HepG2 (cell line): ENCODE data around the gene TOB2. TPM values are rescaled to one million over a fixed set of nuclear protein-coding genes. Genes with fewer than 3 reads are reported as not detected.

Experiments
- AHR ChIP-seq: IDR thresholded peaks from 2 replicates; pipeline ENCODE4 v1.6.1; 2018; ENCODE audit warnings: missing genetic modification reagents, missing compliant biosample characterization
- ARNTL ChIP-seq: sonication (generic); formaldehyde crosslinking; IDR thresholded peaks from 2 replicates; pipeline ENCODE4 v1.4.0; 2020; ENCODE audit warnings: mild to moderate bottlenecking, missing genetic modification reagents
- KAT8 ChIP-seq: IDR thresholded peaks from 2 replicates; pipeline ENCODE4 v1.6.1; 2016; ENCODE audit warnings: missing genetic modification reagents, missing compliant biosample characterization
- MAFG ChIP-seq: sonication (generic); formaldehyde crosslinking; IDR thresholded peaks from 2 replicates; pipeline ENCODE4 v1.5.1; 2020; ENCODE audit warnings: mild to moderate bottlenecking, missing genetic modification reagents
- RARA ChIP-seq: IDR thresholded peaks from 2 replicates; pipeline ENCODE4 v1.6.1; 2016; ENCODE audit warnings: missing genetic modification reagents, missing compliant biosample characterization
- SALL2 ChIP-seq: sonication (generic); formaldehyde crosslinking; IDR thresholded peaks from 2 replicates; pipeline ENCODE4 v1.8.1; 2023; ENCODE audit warnings: mild to moderate bottlenecking, missing genetic modification reagents, inconsistent platforms
- SIN3A ChIP-seq: IDR thresholded peaks from 2 replicates; pipeline ENCODE4 v1.6.1; 2011; ENCODE audit warnings: low read depth, mild to moderate bottlenecking, control low read depth, low read length, borderline replicate concordance
- ZFP36L1 ChIP-seq: sonication (generic); formaldehyde crosslinking; IDR thresholded peaks from 2 replicates; pipeline ENCODE4 v1.8.0; 2022; ENCODE audit warnings: mild to moderate bottlenecking, missing genetic modification reagents, moderate library complexity
- ZNF30 ChIP-seq: sonication (generic); formaldehyde crosslinking; IDR thresholded peaks from 2 replicates; pipeline ENCODE4 v1.5.0; 2020; ENCODE audit warnings: mild to moderate bottlenecking, missing genetic modification reagents
- ZNF343 ChIP-seq: sonication (generic); formaldehyde crosslinking; IDR thresholded peaks from 2 replicates; pipeline ENCODE4 v1.4.0; 2020; ENCODE audit warnings: mild to moderate bottlenecking, missing genetic modification reagents
- ZNF674 ChIP-seq: sonication (generic); formaldehyde crosslinking; IDR thresholded peaks from 2 replicates; pipeline ENCODE4 v1.5.0; 2020; ENCODE audit warnings: low read depth, mild to moderate bottlenecking, missing genetic modification reagents
- ZNF75D ChIP-seq: sonication (generic); formaldehyde crosslinking; IDR thresholded peaks from 2 replicates; pipeline ENCODE4 v1.8.1; 2023; ENCODE audit warnings: missing genetic modification reagents, mild to moderate bottlenecking, borderline replicate concordance
- ZNF772 ChIP-seq: sonication (generic); formaldehyde crosslinking; IDR thresholded peaks from 2 replicates; pipeline ENCODE4 v1.5.0; 2020; ENCODE audit warnings: mild to moderate bottlenecking, missing genetic modification reagents
- ZNF839 ChIP-seq: sonication (generic); formaldehyde crosslinking; IDR thresholded peaks from 2 replicates; pipeline ENCODE4 v1.4.0; 2020; ENCODE audit warnings: missing genetic modification reagents, mild to moderate bottlenecking, borderline replicate concordance
- polyA plus RNA-seq, 8 experiments: library from polyadenylated mRNA; depleted of rRNA in 3 of 8; stranded (reverse) in 7 of 8; unstranded in 1 of 8; fragments of >200 nt; fragmentation: Illumina TruSeq in 4 of 8; extraction: Trizol in 4 of 8; gene quantifications; 2 replicates each; pipeline versions ENCODE4 v1.2.1 to v1.2.3, GENCODE V29; 2011 to 2016; ENCODE audit warnings: low read depth in 4 of 8, missing spikeins in 1 of 8, mixed read lengths in 1 of 8; ENCODE audit not compliant: insufficient read depth in 1 of 8
- total RNA-seq, 5 experiments: library from RNA; depleted of rRNA; stranded (reverse); fragments of >200 nt; fragmentation: Illumina TruSeq; extraction: Trizol; gene quantifications; 2 replicates each; pipeline ENCODE4 v1.2.3, GENCODE V29; 2016; ENCODE audit warnings: low read depth in 1 of 5
- TF ChIP-seq, protein P1 (sequence below): sonication (generic); formaldehyde crosslinking; IDR thresholded peaks from 2 replicates; pipeline ENCODE4 v1.5.1; 2020; ENCODE audit warnings: mild to moderate bottlenecking, missing genetic modification reagents, borderline replicate concordance
- TF ChIP-seq, protein P2 (sequence below): sonication (generic); formaldehyde crosslinking; conservative IDR thresholded peaks from 2 replicates; pipeline ENCODE4 v1.8.0; 2022; ENCODE audit warnings: low read depth, missing genetic modification reagents
- TF ChIP-seq, protein P3 (sequence below): fragments of 450-650 bp; IDR thresholded peaks from 2 replicates; pipeline ENCODE4 v1.6.1; 2017; ENCODE audit warnings: mild to moderate bottlenecking
- TF ChIP-seq, protein P4 (sequence below): sonication (generic); formaldehyde crosslinking; IDR thresholded peaks from 2 replicates; pipeline ENCODE4 v1.5.1; 2020; ENCODE audit warnings: missing genetic modification reagents, mild to moderate bottlenecking, borderline replicate concordance
- TF ChIP-seq, protein P5 (sequence below): sonication (generic); formaldehyde crosslinking; IDR thresholded peaks from 2 replicates; pipeline ENCODE4 v1.4.0; 2020; ENCODE audit warnings: missing genetic modification reagents

The TOB2 gene
- total and polyA plus RNA-seq, 2 of the 13 experiments (the other 11 are each of a cell fraction or from before 2014, with no cell fraction given), result 12.2 to 13.7 TPM

DNA sequence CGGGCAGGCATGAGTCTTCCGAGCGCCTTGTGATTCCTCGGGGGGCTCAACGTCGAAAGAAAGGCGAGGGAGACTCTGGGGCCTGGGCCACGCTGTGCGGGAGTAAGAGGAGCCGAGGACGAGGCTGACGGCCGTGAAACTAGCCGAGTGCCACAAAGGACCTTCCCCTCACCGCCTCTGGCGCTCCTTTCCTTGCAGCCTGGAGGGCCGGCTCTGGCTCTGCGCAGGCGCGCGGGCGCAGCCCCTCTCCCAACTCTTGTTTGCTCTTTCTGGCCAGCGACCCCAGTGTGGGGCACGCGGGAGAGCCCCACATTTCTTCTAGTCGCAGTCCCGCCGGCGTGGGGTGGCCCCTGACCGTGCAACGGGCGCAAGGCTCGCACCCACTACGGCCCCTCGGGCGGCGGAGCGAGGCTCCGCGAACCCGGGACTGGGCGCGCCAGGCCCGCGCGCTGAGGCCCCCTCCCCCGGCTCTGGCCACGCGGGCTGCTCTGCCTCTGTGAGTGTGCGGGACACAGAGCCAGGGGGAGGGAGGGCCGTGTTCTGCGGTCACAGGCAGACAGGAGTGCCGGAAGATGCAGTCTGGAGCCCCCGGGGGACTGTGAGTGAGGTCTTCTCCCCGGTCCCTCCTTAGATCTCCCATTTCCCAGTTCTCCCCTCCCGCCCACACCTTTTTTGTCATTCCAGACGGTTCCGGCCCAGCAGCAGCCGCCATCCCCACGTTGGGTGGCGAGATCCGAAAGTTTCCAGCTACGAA lies 1.0 kb upstream of the TOB2 start (continued):
- TF ChIP-seq, protein P1, sequence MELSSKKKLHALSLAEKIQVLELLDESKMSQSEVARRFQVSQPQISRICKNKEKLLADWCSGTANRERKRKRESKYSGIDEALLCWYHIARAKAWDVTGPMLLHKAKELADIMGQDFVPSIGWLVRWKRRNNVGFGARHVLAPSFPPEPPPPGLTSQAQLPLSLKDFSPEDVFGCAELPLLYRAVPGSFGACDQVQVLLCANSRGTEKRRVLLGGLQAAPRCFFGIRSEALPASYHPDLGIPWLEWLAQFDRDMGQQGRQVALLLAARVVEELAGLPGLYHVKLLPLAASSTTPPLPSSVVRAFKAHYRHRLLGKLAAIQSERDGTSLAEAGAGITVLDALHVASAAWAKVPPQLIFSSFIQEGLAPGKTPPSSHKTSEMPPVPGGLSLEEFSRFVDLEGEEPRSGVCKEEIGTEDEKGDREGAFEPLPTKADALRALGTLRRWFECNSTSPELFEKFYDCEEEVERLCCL (CRISPR knock-in tag), result no peak
- TF ChIP-seq, protein P2, sequence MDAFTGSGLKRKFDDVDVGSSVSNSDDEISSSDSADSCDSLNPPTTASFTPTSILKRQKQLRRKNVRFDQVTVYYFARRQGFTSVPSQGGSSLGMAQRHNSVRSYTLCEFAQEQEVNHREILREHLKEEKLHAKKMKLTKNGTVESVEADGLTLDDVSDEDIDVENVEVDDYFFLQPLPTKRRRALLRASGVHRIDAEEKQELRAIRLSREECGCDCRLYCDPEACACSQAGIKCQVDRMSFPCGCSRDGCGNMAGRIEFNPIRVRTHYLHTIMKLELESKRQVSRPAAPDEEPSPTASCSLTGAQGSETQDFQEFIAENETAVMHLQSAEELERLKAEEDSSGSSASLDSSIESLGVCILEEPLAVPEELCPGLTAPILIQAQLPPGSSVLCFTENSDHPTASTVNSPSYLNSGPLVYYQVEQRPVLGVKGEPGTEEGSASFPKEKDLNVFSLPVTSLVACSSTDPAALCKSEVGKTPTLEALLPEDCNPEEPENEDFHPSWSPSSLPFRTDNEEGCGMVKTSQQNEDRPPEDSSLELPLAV, result no peak
- TF ChIP-seq ZNF674 (CRISPR knock-in tag), result no peak
- no peak for TF ChIP-seq ZFP36L1 (CRISPR knock-in tag)
- no peak for TF ChIP-seq SALL2
- TF ChIP-seq, protein P3, sequence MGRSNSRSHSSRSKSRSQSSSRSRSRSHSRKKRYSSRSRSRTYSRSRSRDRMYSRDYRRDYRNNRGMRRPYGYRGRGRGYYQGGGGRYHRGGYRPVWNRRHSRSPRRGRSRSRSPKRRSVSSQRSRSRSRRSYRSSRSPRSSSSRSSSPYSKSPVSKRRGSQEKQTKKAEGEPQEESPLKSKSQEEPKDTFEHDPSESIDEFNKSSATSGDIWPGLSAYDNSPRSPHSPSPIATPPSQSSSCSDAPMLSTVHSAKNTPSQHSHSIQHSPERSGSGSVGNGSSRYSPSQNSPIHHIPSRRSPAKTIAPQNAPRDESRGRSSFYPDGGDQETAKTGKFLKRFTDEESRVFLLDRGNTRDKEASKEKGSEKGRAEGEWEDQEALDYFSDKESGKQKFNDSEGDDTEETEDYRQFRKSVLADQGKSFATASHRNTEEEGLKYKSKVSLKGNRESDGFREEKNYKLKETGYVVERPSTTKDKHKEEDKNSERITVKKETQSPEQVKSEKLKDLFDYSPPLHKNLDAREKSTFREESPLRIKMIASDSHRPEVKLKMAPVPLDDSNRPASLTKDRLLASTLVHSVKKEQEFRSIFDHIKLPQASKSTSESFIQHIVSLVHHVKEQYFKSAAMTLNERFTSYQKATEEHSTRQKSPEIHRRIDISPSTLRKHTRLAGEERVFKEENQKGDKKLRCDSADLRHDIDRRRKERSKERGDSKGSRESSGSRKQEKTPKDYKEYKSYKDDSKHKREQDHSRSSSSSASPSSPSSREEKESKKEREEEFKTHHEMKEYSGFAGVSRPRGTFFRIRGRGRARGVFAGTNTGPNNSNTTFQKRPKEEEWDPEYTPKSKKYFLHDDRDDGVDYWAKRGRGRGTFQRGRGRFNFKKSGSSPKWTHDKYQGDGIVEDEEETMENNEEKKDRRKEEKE, result no peak
- TF ChIP-seq, protein P4, sequence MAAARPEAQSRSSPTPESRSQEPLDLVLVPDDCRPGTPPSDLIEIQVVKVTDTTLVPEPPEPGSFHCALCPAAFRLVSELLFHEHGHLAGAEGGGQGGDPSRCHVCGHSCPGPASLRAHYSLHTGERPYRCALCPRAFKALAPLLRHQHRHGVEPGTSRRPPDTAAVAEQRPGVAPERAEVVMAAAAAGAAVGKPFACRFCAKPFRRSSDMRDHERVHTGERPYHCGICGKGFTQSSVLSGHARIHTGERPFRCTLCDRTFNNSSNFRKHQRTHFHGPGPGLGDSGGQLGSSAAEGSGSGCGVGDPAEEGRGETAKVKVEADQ (CRISPR knock-in tag), result no peak
- no peak for TF ChIP-seq ZNF75D (CRISPR knock-in tag)
- no peak; the same call in 1 of the 2 replicates for TF ChIP-seq ZNF30 (CRISPR knock-in tag)
- peak; percentile 85 for TF ChIP-seq ZNF343 (CRISPR knock-in tag)
- TF ChIP-seq, protein P5, sequence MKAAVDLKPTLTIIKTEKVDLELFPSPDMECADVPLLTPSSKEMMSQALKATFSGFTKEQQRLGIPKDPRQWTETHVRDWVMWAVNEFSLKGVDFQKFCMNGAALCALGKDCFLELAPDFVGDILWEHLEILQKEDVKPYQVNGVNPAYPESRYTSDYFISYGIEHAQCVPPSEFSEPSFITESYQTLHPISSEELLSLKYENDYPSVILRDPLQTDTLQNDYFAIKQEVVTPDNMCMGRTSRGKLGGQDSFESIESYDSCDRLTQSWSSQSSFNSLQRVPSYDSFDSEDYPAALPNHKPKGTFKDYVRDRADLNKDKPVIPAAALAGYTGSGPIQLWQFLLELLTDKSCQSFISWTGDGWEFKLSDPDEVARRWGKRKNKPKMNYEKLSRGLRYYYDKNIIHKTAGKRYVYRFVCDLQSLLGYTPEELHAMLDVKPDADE (CRISPR knock-in tag), result no peak; the same call in 1 of the 2 replicates
- no peak for TF ChIP-seq KAT8
- TF ChIP-seq MAFG, result no peak
- TF ChIP-seq ZNF772 (CRISPR knock-in tag), result no peak
- no peak for TF ChIP-seq AHR (CRISPR knock-in tag)
- 0 out of 2 replicates have a peak, but pooled peaks have one; percentile 53 for TF ChIP-seq ARNTL (CRISPR knock-in tag)
- no peak; the same call in none of the 2 replicates for TF ChIP-seq ZNF839 (CRISPR knock-in tag)
- peak; percentile 72; the same call in 1 of the 2 replicates for TF ChIP-seq SIN3A
- TF ChIP-seq RARA (CRISPR knock-in tag), result peak; percentile 1; the same call in 1 of the 2 replicates
